GM04504 (cell line): ENCODE data around the gene RNU1-1.
"Not testable (repeated sequence)": the region's sequence is repeated elsewhere in the genome, so short reads cannot be mapped to it uniquely, and the experiment has no call there.

Experiments used
- DNase-seq: peaks from one replicate; pipeline ENCODE4 v3.0.0-alpha.2; 2012; ENCODE audit warnings: low read depth

Gene RNU1-1

GRCh38 chr1:16514107-16515055 lies at the start of gene RNU1-1:
Gene RNU1-1, minus strand, starts transcription at chr1:16514285.
- peak; percentile 53 for DNase-seq

GRCh38 chr1:16561035-16561434 lies 47.0 kb upstream of the RNU1-1 start:
- DNase-seq: not testable (repeated sequence)

DNA sequence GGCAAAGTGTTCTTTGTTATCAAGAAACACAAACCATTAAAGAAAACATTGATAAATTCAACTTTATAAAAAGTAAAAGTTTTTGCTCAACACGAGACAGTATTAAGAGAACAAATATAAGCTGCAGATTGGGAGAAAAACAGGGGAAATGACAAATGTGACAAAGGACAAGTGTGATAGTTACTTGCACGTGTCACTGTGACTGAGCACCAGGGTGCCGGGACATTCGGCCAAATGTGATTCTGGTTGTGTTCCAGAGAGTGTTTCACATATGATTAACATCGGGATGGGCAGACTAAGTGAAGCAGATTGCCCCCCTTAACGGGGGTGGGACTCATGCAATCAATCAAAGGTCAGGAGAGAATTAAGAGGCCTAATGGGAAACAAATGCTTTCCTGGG lies 46.4 kb upstream of the RNU1-1 start:
- not testable (repeated sequence) for DNase-seq

- DNase-seq: not testable (repeated sequence)
These were observed 45.6 kb upstream of the RNU1-1 start for GRCh38 chr1:16559688-16560087.

- DNase-seq: not testable (repeated sequence)
These were observed 42.9 kb upstream of the RNU1-1 start for GRCh38 chr1:16557034-16557433.

- not testable (repeated sequence) for DNase-seq
These were observed 39.2 kb upstream of the RNU1-1 start for GRCh38 chr1:16553244-16553643.

- not testable (repeated sequence) for DNase-seq
These were observed 36.3 kb upstream of the RNU1-1 start for GRCh38 chr1:16550212-16550918.

GRCh38 chr1:16549545-16549944 lies 35.5 kb upstream of the RNU1-1 start:
- not testable (repeated sequence) for DNase-seq

GRCh38 chr1:16547502-16548241 lies 33.6 kb upstream of the RNU1-1 start:
- not testable (repeated sequence) for DNase-seq

GRCh38 chr1:16545682-16546095 lies 31.6 kb upstream of the RNU1-1 start:
- DNase-seq: peak; percentile 13

DNA sequence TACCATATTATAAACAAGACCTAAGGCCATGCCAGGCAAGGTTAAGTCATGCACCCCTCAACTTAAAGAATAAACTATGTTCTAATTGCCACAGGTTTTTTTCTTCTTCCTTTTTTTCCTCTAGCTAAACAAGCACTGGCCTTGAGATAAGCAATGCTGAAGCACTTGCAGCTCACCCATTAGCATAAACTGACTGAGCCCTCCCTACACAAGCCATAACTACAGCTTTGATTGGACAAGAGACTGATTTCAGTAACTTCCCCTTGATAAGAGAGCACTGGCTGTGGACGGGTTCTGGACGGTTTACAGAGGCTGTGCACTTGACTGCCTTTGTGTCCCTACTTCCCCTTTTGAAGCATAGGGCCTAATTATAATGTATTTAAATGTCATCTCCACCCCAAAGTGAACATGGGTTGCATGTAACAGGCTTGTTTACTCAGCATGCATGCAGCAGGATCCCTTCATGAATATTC lies 26.4 kb upstream of the RNU1-1 start:
- DNase-seq: not testable (repeated sequence)

DNA sequence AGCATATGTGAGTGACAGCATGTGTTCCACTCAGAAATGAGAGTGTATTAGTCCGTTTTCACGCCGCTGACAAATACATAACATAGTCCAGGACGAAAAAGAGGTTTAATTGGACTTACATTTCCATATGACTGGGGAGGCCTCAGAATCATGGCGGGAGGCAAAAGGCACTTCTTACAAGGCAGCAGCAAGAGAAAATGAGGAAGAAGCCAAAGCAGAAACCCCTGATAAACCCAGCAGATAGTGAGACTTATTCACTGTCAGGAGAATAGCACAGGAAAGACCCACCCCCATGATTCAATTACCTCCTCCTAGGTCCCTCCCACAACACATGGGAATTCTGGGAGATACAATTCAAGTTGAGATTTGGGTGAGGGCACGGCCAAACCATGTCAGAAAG lies 23.4 kb upstream of the RNU1-1 start:
- DNase-seq: not testable (repeated sequence)

DNA sequence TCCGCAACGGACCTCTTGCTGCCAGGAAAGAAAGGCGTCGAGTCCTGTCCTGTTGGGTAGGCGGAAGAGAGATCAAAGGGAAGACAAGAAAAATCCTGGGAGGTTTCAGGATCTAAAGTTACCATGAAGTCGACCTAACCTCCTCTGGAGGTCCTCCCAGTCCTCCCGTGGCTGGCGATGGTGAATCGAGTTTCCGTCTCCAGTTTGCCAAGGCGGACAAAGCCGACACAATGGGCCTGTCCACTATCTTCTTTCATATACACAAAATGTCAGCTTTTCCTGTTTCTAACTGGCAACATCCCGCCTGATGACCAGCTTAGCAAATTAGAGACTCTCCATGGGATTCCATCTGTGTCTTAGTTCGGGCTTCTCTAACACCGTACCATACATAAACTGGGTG lies 22.7 kb upstream of the RNU1-1 start:
- DNase-seq: not testable (repeated sequence)

DNA sequence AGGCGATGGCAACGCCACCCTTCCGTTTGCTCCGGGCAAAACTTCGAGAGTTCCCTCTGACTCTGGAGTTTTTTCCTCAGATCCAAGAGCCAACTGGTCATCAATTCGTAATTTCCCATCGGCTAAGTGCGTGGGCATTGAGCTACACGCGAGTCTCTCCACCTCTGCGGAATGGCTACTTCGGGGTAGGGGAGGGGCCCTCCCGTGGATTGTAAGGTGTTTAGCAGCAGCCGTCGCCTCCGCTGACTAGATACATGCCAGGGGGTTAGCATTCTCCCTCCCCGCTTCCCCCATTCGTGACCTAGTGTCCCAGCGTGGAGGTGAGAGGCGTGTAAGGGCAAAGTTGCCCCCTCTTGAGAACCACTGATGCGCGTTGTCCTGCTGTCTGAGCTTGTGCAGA lies 21.8 kb upstream of the RNU1-1 start:
- DNase-seq: not testable (repeated sequence)

DNA sequence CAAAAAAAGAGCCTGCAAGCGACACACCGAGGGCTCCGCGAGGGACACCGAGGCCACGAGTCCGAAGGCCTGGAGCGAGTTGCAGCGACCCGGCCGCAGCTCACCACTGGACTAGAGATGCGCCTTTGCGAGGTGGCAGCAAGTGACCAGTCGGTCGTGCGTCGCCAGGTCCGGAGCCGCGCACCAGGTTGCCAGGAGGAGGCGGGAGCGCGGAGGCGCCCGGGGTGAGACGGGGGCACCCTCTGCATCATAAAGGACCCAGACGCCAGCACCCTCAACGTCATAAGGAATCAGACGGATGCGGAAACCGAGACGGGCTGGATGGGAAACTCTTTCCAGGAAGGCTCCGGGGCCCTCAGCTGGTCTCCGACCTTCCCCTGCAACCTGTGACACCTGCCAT lies 21.4 kb upstream of the RNU1-1 start:
- DNase-seq: not testable (repeated sequence)

DNA sequence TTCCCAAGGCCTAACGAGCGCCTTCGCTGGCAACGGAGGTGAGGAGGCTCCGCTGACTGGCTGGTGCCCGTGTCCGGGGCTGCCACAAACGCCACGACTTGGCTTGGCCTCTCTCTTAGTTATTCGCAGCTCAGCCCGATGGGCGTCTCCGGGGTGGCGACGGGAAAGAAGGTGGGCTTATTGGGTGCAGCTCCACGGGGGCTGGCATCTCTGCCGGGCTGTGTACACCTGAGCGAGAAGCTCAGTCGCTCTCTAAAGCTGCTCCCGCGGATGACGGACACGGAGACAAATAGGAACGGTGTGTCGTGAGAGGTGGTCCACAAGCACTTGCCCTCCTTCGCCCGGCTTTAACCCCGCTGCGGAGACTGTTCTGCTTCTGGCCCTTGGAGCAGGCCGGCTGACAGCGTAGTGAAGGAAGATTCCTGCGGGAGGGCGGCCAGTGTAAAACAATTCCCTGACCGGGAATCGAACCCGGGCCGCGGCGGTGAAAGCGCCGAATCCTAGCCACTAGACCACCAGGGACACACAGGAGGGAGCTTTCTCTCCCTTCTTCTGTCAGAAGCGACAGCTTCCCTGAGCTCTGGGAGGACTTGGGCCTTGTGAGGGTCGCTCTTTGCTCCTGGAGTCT lies 20.9 kb upstream of the RNU1-1 start:
- not testable (repeated sequence) for DNase-seq

- DNase-seq: not testable (repeated sequence)
These were observed 20.2 kb upstream of the RNU1-1 start for GRCh38 chr1:16534239-16534828.

DNA sequence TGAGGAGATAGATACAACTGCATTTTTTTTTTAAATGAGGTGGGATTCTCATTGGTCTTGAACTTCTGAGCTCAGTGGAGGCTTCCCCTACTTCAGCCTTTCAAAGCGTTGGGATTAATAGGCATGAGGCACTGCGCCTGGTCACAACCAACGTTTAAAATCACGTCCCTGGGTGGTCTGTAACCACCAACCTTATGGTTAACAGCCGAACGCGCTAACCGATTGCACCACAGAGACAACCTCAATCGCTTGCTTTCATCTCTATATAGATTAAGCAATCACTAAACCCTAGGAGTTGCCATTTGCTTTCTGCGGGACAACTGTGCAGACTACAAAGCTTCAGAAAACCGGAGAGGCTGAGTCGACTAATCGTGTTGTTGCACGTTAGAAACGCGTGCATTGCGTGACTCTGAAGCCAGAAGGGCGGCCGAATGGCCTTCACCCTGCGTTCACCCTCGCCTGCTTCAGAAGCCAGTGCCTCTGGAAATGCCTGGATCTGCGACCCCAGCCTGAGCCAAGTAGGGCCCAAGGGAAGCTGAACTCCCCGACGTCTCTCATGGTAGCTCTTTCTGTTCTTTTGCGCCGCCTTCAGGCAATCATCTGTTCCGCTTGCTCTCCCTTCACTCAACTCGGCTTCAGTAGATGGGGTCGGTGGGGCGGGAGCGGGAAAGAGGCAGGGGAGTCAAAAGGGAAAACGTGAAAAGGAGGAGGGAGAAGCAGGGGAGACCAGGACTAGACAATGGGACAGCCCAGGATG lies 18.3 kb upstream of the RNU1-1 start:
- DNase-seq: not testable (repeated sequence)

DNA sequence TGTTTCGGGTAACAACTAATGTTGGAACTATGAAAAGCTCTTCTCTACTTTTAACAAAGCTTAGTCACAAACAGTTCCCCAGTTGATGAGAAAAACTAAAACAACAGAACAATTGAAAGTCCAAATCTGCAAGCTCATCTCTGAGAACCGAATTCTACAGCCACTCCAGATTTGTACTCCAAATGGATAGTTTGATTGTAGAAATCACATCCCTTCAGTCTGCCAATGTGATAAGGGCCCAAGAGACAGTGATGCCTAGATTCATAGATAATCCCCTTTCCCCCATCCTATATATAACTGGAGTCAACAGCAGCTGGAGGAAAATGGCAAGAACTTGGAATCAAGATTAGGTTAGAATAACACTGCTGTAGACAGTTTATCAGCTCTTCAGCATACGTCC lies 14.3 kb upstream of the RNU1-1 start:
- DNase-seq: not testable (repeated sequence)

GRCh38 chr1:16525769-16526168 lies 11.7 kb upstream of the RNU1-1 start:
- not testable (repeated sequence) for DNase-seq
